ENCODE data around the gene GRM3. TPM values are rescaled to one million over a fixed set of nuclear protein-coding genes. Genes with fewer than 3 reads are reported as not detected.

Gene GRM3
- polyA plus RNA-seq, 1 of the 3 experiments (the other 2 are of a cell fraction) = not detected

DNA sequence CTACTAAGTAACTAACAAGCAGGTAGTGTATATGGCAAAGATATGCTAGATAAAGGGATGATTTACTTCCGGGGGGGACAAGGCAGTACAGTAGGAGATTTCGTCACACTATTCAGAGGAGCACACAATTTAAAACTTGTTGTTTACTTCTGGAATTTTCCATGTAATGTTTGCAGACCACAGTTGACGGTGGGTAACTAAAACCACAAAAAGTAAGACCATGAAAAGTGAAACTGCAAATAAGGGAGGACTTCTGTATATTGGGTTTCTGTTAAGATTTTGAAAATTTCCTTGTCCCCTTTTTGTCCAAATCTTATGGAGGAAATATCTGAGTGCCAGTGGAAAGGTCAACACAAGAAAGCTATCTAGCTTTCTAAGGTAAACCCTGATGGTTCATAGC lies 245.8 kb downstream of the GRM3 start:
- POLR2A ChIA-PET = no interaction called here

DNA sequence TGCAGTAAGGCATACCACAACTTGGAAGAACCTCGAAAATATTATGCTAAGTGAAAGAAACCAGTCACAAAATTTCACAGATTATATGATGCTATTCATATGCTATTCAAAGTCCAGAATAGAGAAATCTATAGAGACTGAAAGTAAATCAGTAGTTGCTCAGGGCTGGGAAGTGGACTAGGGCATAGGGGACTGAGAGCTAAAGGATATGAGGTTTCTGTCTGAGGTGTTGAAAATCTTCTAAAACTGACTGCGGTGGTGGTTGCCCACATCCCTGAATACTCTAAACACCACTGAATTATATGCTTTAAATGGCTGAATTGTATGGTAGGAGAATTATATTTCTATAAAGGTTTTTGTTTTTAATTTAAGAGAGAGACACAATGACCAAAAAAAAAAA lies 254.5 kb downstream of the GRM3 start:
- H3K36me3 ChIP-seq (replicated peaks in 1 of 2; ENCODE audit: control insufficient read depth in 1 of 2, insufficient read depth in 2 of 2, low read length in 1 of 2) = peaks cover 29 to 78% of the 10 kb centered on the region in 2 experiments
- no peak for TF ChIP-seq RXRA (IDR thresholded peaks at IDR 0.05; ENCODE audit: borderline replicate concordance, low read depth)
- no peak for TF ChIP-seq RAD21 (IDR thresholded peaks at IDR 0.05; ENCODE audit: low read length)
- TF ChIP-seq, protein P1, sequence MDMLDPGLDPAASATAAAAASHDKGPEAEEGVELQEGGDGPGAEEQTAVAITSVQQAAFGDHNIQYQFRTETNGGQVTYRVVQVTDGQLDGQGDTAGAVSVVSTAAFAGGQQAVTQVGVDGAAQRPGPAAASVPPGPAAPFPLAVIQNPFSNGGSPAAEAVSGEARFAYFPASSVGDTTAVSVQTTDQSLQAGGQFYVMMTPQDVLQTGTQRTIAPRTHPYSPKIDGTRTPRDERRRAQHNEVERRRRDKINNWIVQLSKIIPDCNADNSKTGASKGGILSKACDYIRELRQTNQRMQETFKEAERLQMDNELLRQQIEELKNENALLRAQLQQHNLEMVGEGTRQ (IDR thresholded peaks at IDR 0.05; ENCODE audit: borderline replicate concordance, low read depth, low read length) = no peak
- TF ChIP-seq YY1 (IDR thresholded peaks at IDR 0.05; ENCODE audit: low read depth) = no peak
- no peak for TF ChIP-seq NFIC (IDR thresholded peaks at IDR 0.05; ENCODE audit: borderline replicate concordance)
- no peak for TF ChIP-seq REST (IDR thresholded peaks at IDR 0.05; ENCODE audit: low read depth, low read length)
- no peak for TF ChIP-seq ZBTB33 (IDR thresholded peaks at IDR 0.05; ENCODE audit: borderline replicate concordance, low read depth)
- H2AFZ ChIP-seq (ENCODE audit: low read depth) = no peak overlapping the region
- H3K4me3 ChIP-seq (ENCODE audit: low read depth in 2 of 2, low read length in 1 of 2) = no peak overlapping the region
- no peaks in the 10 kb centered on the region for H3K79me2 ChIP-seq (ENCODE audit: insufficient read depth)
- H3K9me2 ChIP-seq = no peaks in the 10 kb centered on the region
- no peaks in the 10 kb centered on the region; a peak in 1 of 4 replicates for H3K4me1 ChIP-seq (ENCODE audit: control insufficient read depth in 1 of 2, insufficient read depth in 2 of 2, low read depth in 1 of 2, low read length in 1 of 2)
- no peaks in the 10 kb centered on the region for H4K20me1 ChIP-seq (ENCODE audit: insufficient read depth)
- no peaks in the 10 kb centered on the region for H3F3A ChIP-seq (replicated peaks; ENCODE audit: insufficient read depth)
- H3K27ac ChIP-seq (ENCODE audit: low read depth in 2 of 2, low read length in 1 of 2) = no peak overlapping the region
- no peak for DNase-seq
- H3K27me3 ChIP-seq (ENCODE audit: insufficient read depth) = no peaks in the 10 kb centered on the region
- CTCF ChIA-PET = no interaction called here
- H3K9me3 ChIP-seq = no peaks in the 10 kb centered on the region
- no peak overlapping the region for H3K9ac ChIP-seq
- POLR2A ChIA-PET = no interaction called here
- no peak overlapping the region for H3K4me2 ChIP-seq
- whole genome bisulfite sequencing (ENCODE audit: low lambda C conversion rate) = 81% methylated on average over 2 of the region's 2 CpGs

More for the DNA sequence above, 245.8 kb downstream of the GRM3 start:
- Histone ChIP-seq H3K9me2 (no peaks in the 10 kb centered on the region), H3K27ac (ENCODE audit: low read depth in 2 of 2, low read length in 1 of 2) (no peak overlapping the region), H3F3A (replicated peaks; ENCODE audit: insufficient read depth) (no peaks in the 10 kb centered on the region), H3K79me2 (ENCODE audit: insufficient read depth) (no peaks in the 10 kb centered on the region), H2AFZ (ENCODE audit: low read depth) (no peak overlapping the region), H4K20me1 (ENCODE audit: insufficient read depth) (no peaks in the 10 kb centered on the region), H3K4me3 (ENCODE audit: low read depth in 2 of 2, low read length in 1 of 2) (no peak overlapping the region), H3K27me3 (ENCODE audit: insufficient read depth) (no peaks in the 10 kb centered on the region), H3K9ac (no peak overlapping the region), H3K4me1 (ENCODE audit: control insufficient read depth in 1 of 2, insufficient read depth in 2 of 2, low read depth in 1 of 2, low read length in 1 of 2) (no peaks in the 10 kb centered on the region), H3K36me3 (replicated peaks in 1 of 2; ENCODE audit: control insufficient read depth in 1 of 2, insufficient read depth in 2 of 2, low read length in 1 of 2) (peaks cover 22 to 78% of the 10 kb centered on the region in 2 experiments), H3K9me3 (no peaks in the 10 kb centered on the region), H3K4me2 (no peak overlapping the region)
- no peak for DNase-seq
- CTCF ChIA-PET = interaction anchor here (0.7 to 1.4 kb wide), 3 partner anchors 12 to 25 kb away, joined by 3 to 5 read pairs (median 3); no protein-coding TSS in a partner anchor
- 90% methylated on average over 3 of the region's 3 CpGs for WGBS (ENCODE audit: low lambda C conversion rate)
- TF ChIP-seq, protein P1 (IDR thresholded peaks at IDR 0.05; ENCODE audit: borderline replicate concordance, low read depth, low read length) = no peak
- TF ChIP-seq, protein P2, sequence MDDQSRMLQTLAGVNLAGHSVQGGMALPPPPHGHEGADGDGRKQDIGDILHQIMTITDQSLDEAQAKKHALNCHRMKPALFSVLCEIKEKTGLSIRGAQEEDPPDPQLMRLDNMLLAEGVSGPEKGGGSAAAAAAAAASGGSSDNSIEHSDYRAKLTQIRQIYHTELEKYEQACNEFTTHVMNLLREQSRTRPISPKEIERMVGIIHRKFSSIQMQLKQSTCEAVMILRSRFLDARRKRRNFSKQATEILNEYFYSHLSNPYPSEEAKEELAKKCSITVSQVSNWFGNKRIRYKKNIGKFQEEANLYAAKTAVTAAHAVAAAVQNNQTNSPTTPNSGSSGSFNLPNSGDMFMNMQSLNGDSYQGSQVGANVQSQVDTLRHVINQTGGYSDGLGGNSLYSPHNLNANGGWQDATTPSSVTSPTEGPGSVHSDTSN (IDR thresholded peaks at IDR 0.05) = no peak
- TF ChIP-seq JUND (IDR thresholded peaks at IDR 0.05) = no peak
- no peak for TF ChIP-seq MAX (IDR thresholded peaks at IDR 0.05; ENCODE audit: low read depth)
- TF ChIP-seq GABPA (IDR thresholded peaks at IDR 0.05; ENCODE audit: low read depth) = no peak

All from SK-N-SH (cell line).